Measurements from ENCODE around the gene MYBPH. TPM values are rescaled to one million over a fixed set of nuclear protein-coding genes. Genes with fewer than 3 reads are reported as not detected.

Gene MYBPH
- total RNA-seq, 1 donor from 2014 or later: not detected

GRCh38 chr1:203202431-203203245 lies 27.0 kb upstream of the MYBPH start:
- peaks cover 38% of the 10 kb centered on the region for H3K4me1 Mint-ChIP-seq (ENCODE audit: low read depth, unreplicated experiment)
- Histone ChIP-seq H3K79me2 (ENCODE audit: insufficient read depth, low read length) (no peaks in the 10 kb centered on the region), H3K27ac (ENCODE audit: low read depth, low read length) (no peak overlapping the region), H3K4me3 (ENCODE audit: insufficient read depth, low read depth, low read length) (no peak overlapping the region), H3K27me3 (ENCODE audit: insufficient read depth, low read length) (no peaks in the 10 kb centered on the region), H3K4me1 (ENCODE audit: insufficient read depth, low read length) (peaks cover 17% of the 10 kb centered on the region), H2AFZ (ENCODE audit: low read depth, low read length) (no peak overlapping the region), H3K9me3 (ENCODE audit: insufficient read depth, low read depth, low read length) (no peaks in the 10 kb centered on the region), H4K20me1 (ENCODE audit: insufficient read depth, low read length) (no peaks in the 10 kb centered on the region), H3K36me3 (ENCODE audit: insufficient read depth, low read length) (no peaks in the 10 kb centered on the region), H3K9ac (ENCODE audit: low read length) (no peak overlapping the region), H3K4me2 (ENCODE audit: low read length) (no peak overlapping the region)
- H3K27ac Mint-ChIP-seq (ENCODE audit: unreplicated experiment): peak overlapping the region; percentile 22
- H3K9me3 Mint-ChIP-seq (ENCODE audit: unreplicated experiment): peaks cover 8% of the 10 kb centered on the region
- peaks cover 10% of the 10 kb centered on the region for H3K27me3 Mint-ChIP-seq (ENCODE audit: low read depth, unreplicated experiment)
- H3K4me3 Mint-ChIP-seq (ENCODE audit: unreplicated experiment): no peak overlapping the region
- DNase-seq (ENCODE audit: low read depth) (peak; percentile 73), FAIRE-seq (no peak)
- no peak for TF ChIP-seq EZH2 (IDR thresholded peaks at IDR 0.05; ENCODE audit: insufficient read depth, low read length)
- no peak for TF ChIP-seq CTCF (IDR thresholded peaks at IDR 0.05; ENCODE audit: insufficient read depth, low read depth, low read length)
- H3K36me3 Mint-ChIP-seq (ENCODE audit: low read depth, unreplicated experiment): no peaks in the 10 kb centered on the region

GRCh38 chr1:203201516-203202205 lies 26.0 kb upstream of the MYBPH start:
- Histone ChIP-seq H3K79me2 (ENCODE audit: insufficient read depth, low read length) (no peaks in the 10 kb centered on the region), H4K20me1 (ENCODE audit: insufficient read depth, low read length) (no peaks in the 10 kb centered on the region), H3K36me3 (ENCODE audit: insufficient read depth, low read length) (no peaks in the 10 kb centered on the region), H3K9ac (ENCODE audit: low read length) (no peak overlapping the region), H3K27ac (ENCODE audit: low read depth, low read length) (no peak overlapping the region), H2AFZ (ENCODE audit: low read depth, low read length) (no peak overlapping the region), H3K9me3 (ENCODE audit: insufficient read depth, low read depth, low read length) (no peaks in the 10 kb centered on the region), H3K4me2 (ENCODE audit: low read length) (no peak overlapping the region), H3K27me3 (ENCODE audit: insufficient read depth, low read length) (no peaks in the 10 kb centered on the region), H3K4me1 (ENCODE audit: insufficient read depth, low read length) (peaks cover 23% of the 10 kb centered on the region), H3K4me3 (ENCODE audit: insufficient read depth, low read depth, low read length) (no peak overlapping the region)
- Mint-ChIP-seq H3K27me3 (ENCODE audit: low read depth, unreplicated experiment) (peaks cover 7% of the 10 kb centered on the region), H3K4me1 (ENCODE audit: low read depth, unreplicated experiment) (peaks cover 44% of the 10 kb centered on the region), H3K27ac (ENCODE audit: unreplicated experiment) (no peak overlapping the region), H3K4me3 (ENCODE audit: unreplicated experiment) (no peak overlapping the region), H3K9me3 (ENCODE audit: unreplicated experiment) (peaks cover 10% of the 10 kb centered on the region), H3K36me3 (ENCODE audit: low read depth, unreplicated experiment) (no peaks in the 10 kb centered on the region)
- TF ChIP-seq EZH2 (IDR thresholded peaks at IDR 0.05; ENCODE audit: insufficient read depth, low read length) (no peak), CTCF (IDR thresholded peaks at IDR 0.05; ENCODE audit: insufficient read depth, low read depth, low read length) (no peak)
- DNase-seq (ENCODE audit: low read depth) (no peak), FAIRE-seq (no peak)

All from astrocyte (in vitro differentiated cells and primary cell).